ENCODE measurements around the gene FNDC5.

FNDC5 gene

GRCh38 chr1:32899586-32900296 is 29.0 kb upstream of the FNDC5 start:
- no peak for TF ChIP-seq CTCF (IDR thresholded peaks at IDR 0.05)

GRCh38 chr1:32898958-32899357 is 28.2 kb upstream of the FNDC5 start:
- no peak for TF ChIP-seq CTCF (IDR thresholded peaks at IDR 0.05)

- no peak for TF ChIP-seq CTCF (IDR thresholded peaks at IDR 0.05)
Observed at GRCh38 chr1:32898056-32898455, 27.3 kb upstream of the FNDC5 start.

GRCh38 chr1:32897082-32898049 is 26.7 kb upstream of the FNDC5 start:
- no peak for TF ChIP-seq CTCF (IDR thresholded peaks at IDR 0.05)

- TF ChIP-seq CTCF (IDR thresholded peaks at IDR 0.05), result no peak
Observed at GRCh38 chr1:32896451-32896850, 25.7 kb upstream of the FNDC5 start.

- no peak for TF ChIP-seq CTCF (IDR thresholded peaks at IDR 0.05)
Observed at GRCh38 chr1:32895325-32896215, 24.9 kb upstream of the FNDC5 start.

- TF ChIP-seq CTCF (IDR thresholded peaks at IDR 0.05), result no peak
Observed at GRCh38 chr1:32894681-32895080, 24.0 kb upstream of the FNDC5 start.

Data from LNCAP (cell line).